GM18498 (cell line): ENCODE results near the gene COL5A1.
"Not testable (repeated sequence)": the region's sequence is repeated elsewhere in the genome, so short reads cannot be mapped to it uniquely, and the experiment has no call there.

ENCODE experiments used
- ATAC-seq: cut with Tn5 transposase; IDR thresholded peaks from one replicate; pipeline ENCODE4 v1.9.1; 2021; ENCODE audit warnings: mild to moderate bottlenecking, moderate library complexity; ENCODE audit not compliant: unreplicated experiment

Gene COL5A1

GRCh38 chr9:134655586-134656333, 14.2 kb downstream of the COL5A1 start:
- no peak for ATAC-seq

GRCh38 chr9:134656334-134657006, 14.9 kb downstream of the COL5A1 start:
- ATAC-seq = no peak

- no peak for ATAC-seq
These were observed 16.2 kb downstream of the COL5A1 start for GRCh38 chr9:134657666-134658377.

GRCh38 chr9:134658378-134658955, 16.9 kb downstream of the COL5A1 start:
- no peak for ATAC-seq

- ATAC-seq = no peak
These were observed 18.1 kb downstream of the COL5A1 start for GRCh38 chr9:134659688-134660131.

- ATAC-seq = no peak
These were observed 18.8 kb downstream of the COL5A1 start for GRCh38 chr9:134660407-134660806.

GRCh38 chr9:134661299-134661698, 19.7 kb downstream of the COL5A1 start:
- no peak for ATAC-seq

GRCh38 chr9:134661791-134662142, 20.2 kb downstream of the COL5A1 start:
- ATAC-seq = no peak

GRCh38 chr9:134662143-134662876, 20.7 kb downstream of the COL5A1 start:
- no peak for ATAC-seq

GRCh38 chr9:134663084-134663483, 21.5 kb downstream of the COL5A1 start:
- ATAC-seq = no peak

- no peak for ATAC-seq
These were observed 22.3 kb downstream of the COL5A1 start for GRCh38 chr9:134663753-134664415.

- ATAC-seq = no peak
These were observed 22.8 kb downstream of the COL5A1 start for GRCh38 chr9:134664446-134664845.

- ATAC-seq = no peak
These were observed 24.6 kb downstream of the COL5A1 start for GRCh38 chr9:134666208-134666607.

- ATAC-seq = no peak
These were observed 25.2 kb downstream of the COL5A1 start for GRCh38 chr9:134666831-134667230.

GRCh38 chr9:134668977-134669376, 27.4 kb downstream of the COL5A1 start:
- ATAC-seq = not testable (repeated sequence)

GRCh38 chr9:134669399-134669955, 27.9 kb downstream of the COL5A1 start:
- no peak for ATAC-seq

- no peak for ATAC-seq
These were observed 28.5 kb downstream of the COL5A1 start for GRCh38 chr9:134670042-134670525.

GRCh38 chr9:134670851-134671281, 29.3 kb downstream of the COL5A1 start:
- ATAC-seq = no peak

- no peak for ATAC-seq
These were observed 29.9 kb downstream of the COL5A1 start for GRCh38 chr9:134671341-134672113.
